ENCODE results near the gene POLE.

- TF ChIP-seq POLR2AphosphoS5 (IDR thresholded peaks at IDR 0.05) (no peak), CTCF (IDR thresholded peaks at IDR 0.05) (no peak), POLR2A (IDR thresholded peaks at IDR 0.05) (no peak)
Observed at GRCh38 chr12:132717531-132718387, 30.6 kb upstream of the POLE start.

Measured in gastroesophageal sphincter (tissue), 3 donors.